GM21786 (cell line): ENCODE measurements around the gene DLGAP1.
"Not testable (repeated sequence)": the region's sequence is repeated elsewhere in the genome, so short reads cannot be mapped to it uniquely, and the experiment has no call there.

Experiments
- ATAC-seq: cut with Tn5 transposase; IDR thresholded peaks from one replicate; pipeline ENCODE4 v1.9.1; 2021; ENCODE audit not compliant: unreplicated experiment

DLGAP1 gene

GRCh38 chr18:3597409-3598357 lies 857.4 kb downstream of the DLGAP1 start:
- ATAC-seq: no peak

GRCh38 chr18:3596637-3597384 lies 858.3 kb downstream of the DLGAP1 start:
- ATAC-seq: peak; percentile 28

DNA sequence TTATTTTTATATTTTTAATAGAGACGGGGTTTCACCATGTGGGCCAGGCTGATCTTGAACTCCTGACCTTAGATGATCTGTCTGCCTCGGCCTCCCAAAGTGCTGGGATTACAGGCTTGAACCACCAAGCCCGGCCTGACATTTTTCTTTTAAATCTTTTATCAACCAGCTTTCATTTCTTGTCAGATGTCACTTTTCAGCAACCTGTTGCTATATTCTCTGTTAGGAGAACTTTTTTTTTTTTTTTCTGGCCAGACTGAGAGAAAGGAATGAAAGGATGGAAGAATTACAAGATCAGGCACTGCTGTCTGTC lies 858.8 kb downstream of the DLGAP1 start:
- no peak for ATAC-seq

- peak; percentile 54 for ATAC-seq
These were observed 859.5 kb downstream of the DLGAP1 start for GRCh38 chr18:3595369-3596273.

DNA sequence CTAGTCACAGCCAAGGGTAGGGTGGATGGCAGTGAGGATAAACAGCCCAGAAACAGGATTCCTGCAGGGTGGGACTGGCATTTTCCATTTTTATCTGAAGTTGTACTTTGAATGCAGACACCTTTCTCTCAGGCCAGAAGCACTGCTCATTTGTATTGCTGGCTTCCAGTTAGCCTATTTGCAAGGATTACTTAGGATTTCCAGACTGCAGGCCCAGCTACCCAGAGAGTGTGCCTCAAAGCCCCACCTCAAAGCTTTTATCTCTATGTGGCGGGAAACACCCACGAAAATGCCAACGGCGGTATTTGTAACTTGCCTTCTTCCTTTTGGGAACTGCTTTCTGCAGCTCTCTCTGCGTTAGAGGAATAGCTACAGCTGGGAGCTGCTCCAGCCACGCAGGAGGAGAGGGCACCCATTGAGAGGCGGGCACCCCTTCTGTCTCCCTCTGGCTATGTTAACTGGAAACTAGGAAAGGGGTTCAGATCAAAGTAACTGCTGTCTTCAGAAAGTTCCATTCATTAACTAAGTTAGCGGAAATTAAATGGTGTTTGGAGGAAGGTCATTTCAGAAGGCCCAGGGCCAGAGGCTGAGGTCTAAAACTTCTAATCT lies 860.2 kb downstream of the DLGAP1 start:
- no peak for ATAC-seq

GRCh38 chr18:3593904-3594759 lies 861.0 kb downstream of the DLGAP1 start:
- ATAC-seq: peak; percentile 60

GRCh38 chr18:3593381-3593903 lies 861.7 kb downstream of the DLGAP1 start:
- ATAC-seq: peak; percentile 2

DNA sequence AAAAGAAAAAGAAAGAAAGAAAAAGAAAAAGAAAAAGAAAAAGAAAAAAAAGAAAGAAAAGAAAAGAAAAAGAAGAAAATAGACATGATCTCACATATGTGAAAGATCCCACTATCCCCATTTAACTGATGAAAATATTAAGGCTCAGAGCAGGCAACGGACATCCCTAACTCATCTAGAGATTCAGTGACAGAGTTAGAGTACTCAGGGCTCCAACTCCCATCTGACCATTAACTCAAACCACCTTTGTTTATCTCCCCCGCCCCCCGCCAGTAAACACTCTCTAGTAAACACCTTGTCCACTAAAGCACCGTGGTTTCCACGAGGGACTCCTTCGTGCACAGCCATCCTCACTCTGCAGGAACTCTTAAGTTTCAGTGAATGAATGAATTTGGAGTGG lies 862.2 kb downstream of the DLGAP1 start:
- no peak for ATAC-seq

DNA sequence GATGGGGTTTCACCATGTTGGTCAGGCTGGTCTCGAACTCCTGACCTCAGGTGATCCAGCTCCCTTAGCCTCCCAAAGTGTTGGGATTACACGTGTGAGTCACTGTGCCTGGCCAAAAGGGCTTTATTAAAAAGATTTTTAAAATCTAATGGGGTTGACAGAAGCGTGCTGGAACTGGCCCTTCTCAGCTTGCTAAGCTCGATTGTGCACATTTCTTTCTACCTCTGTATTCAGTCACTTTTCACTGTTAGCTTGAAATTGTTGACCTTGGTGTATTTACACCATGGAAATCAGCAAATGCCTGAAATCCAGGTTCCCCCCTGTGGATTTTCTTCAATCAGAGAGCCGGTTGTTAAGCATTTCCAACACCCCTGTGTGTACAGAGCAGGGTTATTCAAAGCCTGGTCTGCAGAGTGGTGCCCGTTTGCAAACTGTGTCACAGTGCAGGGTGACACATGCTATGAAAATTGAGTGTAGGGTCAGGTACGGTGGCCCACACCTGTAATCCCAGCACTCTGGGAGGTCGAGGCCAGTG lies 864.9 kb downstream of the DLGAP1 start:
- no peak for ATAC-seq

DNA sequence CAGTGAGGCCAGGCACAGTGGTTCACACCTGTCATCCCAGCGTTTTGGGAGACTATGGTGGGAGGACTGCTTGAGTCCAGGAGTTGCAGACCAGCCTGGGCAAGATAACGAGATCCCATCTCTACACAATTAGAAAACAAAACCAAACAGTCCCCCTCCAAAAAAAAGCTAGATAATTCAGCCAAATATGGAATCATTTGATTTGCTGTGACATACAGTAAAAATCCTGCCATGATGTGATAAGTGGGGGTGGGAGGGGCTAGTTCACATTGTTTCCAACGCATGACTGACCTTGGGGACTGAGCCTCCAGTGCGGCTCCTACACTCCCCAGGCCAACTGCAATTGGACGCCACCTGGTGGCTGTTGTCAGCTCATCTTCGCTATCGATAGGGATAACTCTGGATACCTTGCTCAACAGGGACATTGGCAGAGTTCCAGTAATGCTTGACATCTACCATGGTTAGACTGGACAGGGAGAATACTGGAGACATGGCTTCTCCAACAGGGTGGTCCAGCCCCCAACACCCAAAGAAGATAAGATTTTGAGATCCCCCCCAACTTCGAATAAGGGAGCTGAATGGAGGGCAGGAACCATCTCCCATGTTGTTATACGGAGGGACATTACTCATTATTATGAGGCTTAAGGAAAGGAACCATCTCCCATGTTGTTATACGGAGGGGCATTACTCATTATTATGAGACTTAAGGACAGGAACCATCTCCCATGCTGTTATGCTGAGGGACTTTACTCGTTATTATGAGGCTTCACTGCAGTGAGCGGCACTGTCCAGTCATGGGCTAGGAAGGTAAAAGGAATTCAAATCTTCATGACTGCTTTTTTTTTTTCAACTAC lies 869.2 kb downstream of the DLGAP1 start:
- ATAC-seq: peak; percentile 8

DNA sequence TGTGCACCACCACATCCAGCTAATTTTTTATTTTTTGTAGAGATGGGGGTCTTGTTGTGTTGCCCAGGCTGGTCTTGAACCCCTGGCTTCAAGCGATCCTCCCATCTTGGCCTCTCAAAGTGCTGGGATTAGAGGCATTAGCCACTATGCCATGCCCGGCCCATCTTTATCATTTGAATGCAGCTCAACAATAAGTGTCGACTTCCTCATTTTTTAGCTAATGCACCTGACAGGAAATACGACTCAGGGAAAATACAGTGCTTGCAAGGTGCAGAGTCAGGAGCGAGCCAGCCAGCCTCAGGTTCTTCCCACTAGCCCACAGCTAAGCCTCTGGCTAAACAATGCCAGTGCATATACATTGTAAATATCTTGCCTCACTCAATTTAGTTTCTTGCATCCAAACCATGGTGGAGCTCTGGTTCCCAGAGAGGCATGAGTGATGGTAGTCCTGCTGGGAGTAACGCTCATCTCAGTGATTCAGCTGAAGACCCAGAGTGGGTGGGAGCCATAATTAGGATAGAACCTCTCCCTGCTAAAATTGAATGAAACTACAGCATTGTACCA lies 870.1 kb downstream of the DLGAP1 start:
- ATAC-seq: no peak

- ATAC-seq: no peak
These were observed 870.7 kb downstream of the DLGAP1 start for GRCh38 chr18:3584266-3584861.

GRCh38 chr18:3583873-3584247 lies 871.2 kb downstream of the DLGAP1 start:
- no peak for ATAC-seq

- not testable (repeated sequence) for ATAC-seq
These were observed 871.8 kb downstream of the DLGAP1 start for GRCh38 chr18:3583106-3583872.

DNA sequence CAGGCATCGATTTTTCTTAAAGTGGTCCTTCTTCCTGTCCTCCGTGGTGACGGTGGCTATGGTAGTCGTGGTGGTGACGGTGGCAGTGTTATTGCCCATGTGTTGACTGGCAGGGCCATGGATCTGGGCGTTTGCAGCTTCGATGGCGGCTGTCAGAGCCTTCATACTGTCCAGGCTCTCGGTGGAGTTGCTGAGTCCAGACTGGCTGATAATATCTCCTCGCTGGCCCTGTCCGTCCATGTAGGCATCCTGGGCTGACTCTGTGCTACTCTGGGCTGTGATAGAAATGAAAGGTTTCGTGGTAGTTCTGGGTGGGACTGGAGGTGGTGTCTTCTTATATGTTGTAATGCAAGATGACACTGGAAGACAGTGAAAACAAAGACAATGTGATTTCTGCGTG lies 873.2 kb downstream of the DLGAP1 start:
- no peak for ATAC-seq

DNA sequence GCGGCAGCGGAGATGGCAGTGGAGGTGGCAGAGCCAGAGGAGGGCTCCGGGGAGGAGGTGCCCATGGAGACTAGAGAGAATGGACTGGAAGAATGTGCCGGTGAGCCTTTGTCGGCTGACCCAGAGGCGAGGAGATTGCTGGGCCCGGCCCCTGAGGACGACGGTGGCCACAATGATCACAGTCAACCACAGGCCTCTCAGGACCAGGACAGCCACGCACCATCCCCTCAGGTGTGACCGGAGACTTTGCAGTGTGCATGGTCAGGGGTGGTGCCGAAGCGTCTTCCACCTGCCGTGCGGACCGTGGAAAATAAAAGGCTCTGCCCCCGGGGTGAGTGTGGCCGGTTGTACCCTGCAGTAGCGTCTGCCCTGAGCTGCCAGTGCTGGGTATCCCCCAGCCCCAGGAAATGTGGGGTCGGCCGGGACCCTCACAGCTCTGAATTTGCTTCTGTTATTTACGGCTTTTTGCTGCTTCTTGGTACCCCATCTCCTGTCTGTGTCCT lies 874.5 kb downstream of the DLGAP1 start:
- not testable (repeated sequence) for ATAC-seq

GRCh38 chr18:3579701-3580100 lies 875.4 kb downstream of the DLGAP1 start:
- no peak for ATAC-seq
